ENCODE data around the gene PIGM. TPM values are rescaled to one million over a fixed set of nuclear protein-coding genes. Genes with fewer than 3 reads are reported as not detected.

PIGM gene
- total RNA-seq, 4 donors from 2014 or later: 2.7 to 3.8 (median 2.9) TPM

GRCh38 chr1:160078512-160079195 lies 46.9 kb upstream of the PIGM start:
- peaks cover 4 to 80% (median 7%) of the 10 kb centered on the region in 4 donors for H3K27me3 ChIP-seq
- no peaks in the 10 kb centered on the region for H3K36me3 ChIP-seq
- 14 to 23% methylated on average over 7 to 8 of the region's 8 CpGs for WGBS, 2 donors
- H3K4me1 ChIP-seq: peaks cover 0 to 2% (median under 1%) of the 10 kb centered on the region in 3 donors
- no peak overlapping the region for H3K4me3 ChIP-seq
- no peak for DNase-seq
- TF ChIP-seq POLR2A (IDR thresholded peaks at IDR 0.05) (no peak), CTCF (IDR thresholded peaks at IDR 0.05) (peak; percentile 24 to 63 (median 54))
- H3K27ac ChIP-seq: no peak overlapping the region
- no peaks in the 10 kb centered on the region for H3K9me3 ChIP-seq
- intact Hi-C loops (cut with DNase I): no loop called here

- H3K36me3 ChIP-seq: no peaks in the 10 kb centered on the region
- no peak for TF ChIP-seq POLR2A (IDR thresholded peaks at IDR 0.05)
- no peak for TF ChIP-seq CTCF (IDR thresholded peaks at IDR 0.05)
- H3K27me3 ChIP-seq: peaks cover 0 to 73% (median 7%) of the 10 kb centered on the region in 4 donors
- no peak overlapping the region for H3K27ac ChIP-seq
- H3K4me1 ChIP-seq: no peaks in the 10 kb centered on the region
- intact Hi-C loops (cut with DNase I): no loop called here
- DNase-seq: no peak
- no peak overlapping the region for H3K4me3 ChIP-seq
- H3K9me3 ChIP-seq: no peaks in the 10 kb centered on the region
Observed at GRCh38 chr1:160077486-160077885, 45.7 kb upstream of the PIGM start.

- TF ChIP-seq POLR2A (IDR thresholded peaks at IDR 0.05) (no peak), CTCF (IDR thresholded peaks at IDR 0.05) (no peak)
- H3K4me1 ChIP-seq: no peaks in the 10 kb centered on the region
- DNase-seq: no peak
- H3K36me3 ChIP-seq: no peaks in the 10 kb centered on the region
- H3K27me3 ChIP-seq: peaks cover 0 to 73% (median 4%) of the 10 kb centered on the region in 4 donors
- intact Hi-C loops (cut with DNase I): no loop called here
- 79 to 82% methylated on average over 3 of the region's 3 CpGs for WGBS, 2 donors
- no peaks in the 10 kb centered on the region for H3K9me3 ChIP-seq
- H3K4me3 ChIP-seq: no peak overlapping the region
- no peak overlapping the region for H3K27ac ChIP-seq
Observed at GRCh38 chr1:160076295-160076694, 44.5 kb upstream of the PIGM start.

- no peaks in the 10 kb centered on the region for H3K9me3 ChIP-seq
- TF ChIP-seq POLR2A (IDR thresholded peaks at IDR 0.05) (no peak), CTCF (IDR thresholded peaks at IDR 0.05) (no peak)
- H3K4me1 ChIP-seq: peaks cover 0 to 2% (median 1%) of the 10 kb centered on the region in 3 donors
- intact Hi-C loops (cut with DNase I): no loop called here
- WGBS, 2 donors: 46 to 58% methylated on average over 2 of the region's 2 CpGs
- peaks cover 0 to 73% (median 3%) of the 10 kb centered on the region in 4 donors for H3K27me3 ChIP-seq
- no peak overlapping the region for H3K27ac ChIP-seq
- no peaks in the 10 kb centered on the region for H3K36me3 ChIP-seq
- H3K4me3 ChIP-seq: no peak overlapping the region
- DNase-seq: no peak
Observed at GRCh38 chr1:160075836-160076235, 44.0 kb upstream of the PIGM start.

GRCh38 chr1:160074865-160075264 lies 43.1 kb upstream of the PIGM start:
- H3K4me1 ChIP-seq: peaks cover 6 to 12% (median 6%) of the 10 kb centered on the region in 3 donors
- H3K4me3 ChIP-seq: no peak overlapping the region
- no peak overlapping the region for H3K27ac ChIP-seq
- no peaks in the 10 kb centered on the region for H3K36me3 ChIP-seq
- peaks cover 0 to 73% (median 0%) of the 10 kb centered on the region in 4 donors for H3K27me3 ChIP-seq
- intact Hi-C loops (cut with DNase I): no loop called here
- WGBS, 2 donors: 59 to 66% methylated on average over 3 to 4 of the region's 4 CpGs
- H3K9me3 ChIP-seq: no peaks in the 10 kb centered on the region
- no peak for DNase-seq
- TF ChIP-seq POLR2A (IDR thresholded peaks at IDR 0.05): no peak
- TF ChIP-seq CTCF (IDR thresholded peaks at IDR 0.05): no peak
